HCT116 (cell line): ENCODE measurements around the gene MYCL.

ENCODE experiments used
- EZH2 ChIP-seq: fragments of 200-600 bp; sonication (generic); IDR thresholded peaks from 2 replicates; pipeline ENCODE4 v1.6.1; 2017; ENCODE audit warnings: antibody characterized with exemption, mixed run types
- FOSL1 ChIP-seq: IDR thresholded peaks from 2 replicates; pipeline ENCODE4 v1.6.1; 2012; ENCODE audit warnings: low read depth
- POLR2AphosphoS5 ChIP-seq: IDR thresholded peaks from 2 replicates; pipeline ENCODE4 v1.6.1; 2011; ENCODE audit warnings: mild to moderate bottlenecking, low read depth, low read length, moderate library complexity
- TF ChIP-seq, protein P1 (sequence below), 3 experiments: fragments of 200-600 bp in 1 of 3; sonication (generic) in 1 of 3; IDR thresholded peaks in 2 of 3; conservative IDR thresholded peaks in 1 of 3; 2 replicates each; pipeline ENCODE4 v1.5.1; 2012 to 2017; ENCODE audit warnings: low read depth in 2 of 3, low read length in 2 of 3, antibody characterized with exemption in 1 of 3, borderline replicate concordance in 1 of 3, control low read depth in 1 of 3, mild to moderate bottlenecking in 1 of 3, mixed read lengths in 1 of 3, mixed run types in 1 of 3, moderate library complexity in 1 of 3; ENCODE audit not compliant: insufficient read depth in 1 of 3

DNA sequence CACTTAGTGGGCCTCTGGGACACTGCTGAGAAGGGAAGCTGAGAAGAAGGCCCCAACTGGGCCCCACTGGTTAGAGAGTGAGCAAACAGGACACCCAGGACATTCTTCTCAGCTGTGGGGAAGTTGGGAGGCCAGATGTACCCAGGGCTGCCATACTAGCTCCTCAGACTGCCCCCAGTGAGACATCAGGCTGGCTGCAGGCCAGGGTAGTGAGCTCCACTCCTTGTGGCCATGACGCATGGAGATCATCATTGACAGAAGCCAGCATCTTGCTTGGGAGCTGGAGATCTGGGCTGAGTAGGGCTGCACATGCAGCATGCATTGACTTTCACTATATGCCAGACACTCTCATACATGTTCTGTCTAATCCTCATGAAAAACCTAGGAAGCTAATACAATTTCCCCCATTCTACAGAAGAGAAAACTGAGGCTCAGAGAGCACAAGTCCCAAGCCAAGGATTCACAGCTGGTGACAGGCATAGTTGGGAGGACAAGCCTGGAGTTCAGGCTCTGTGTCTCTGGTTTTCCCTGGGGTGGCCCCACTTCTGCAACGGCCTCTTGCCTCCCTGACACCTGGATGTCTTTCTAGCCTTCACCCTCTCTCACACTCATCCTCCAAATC lies 24.1 kb upstream of the MYCL start:
- no peak for TF ChIP-seq FOSL1
- no peak for TF ChIP-seq EZH2
- TF ChIP-seq, protein P1, sequence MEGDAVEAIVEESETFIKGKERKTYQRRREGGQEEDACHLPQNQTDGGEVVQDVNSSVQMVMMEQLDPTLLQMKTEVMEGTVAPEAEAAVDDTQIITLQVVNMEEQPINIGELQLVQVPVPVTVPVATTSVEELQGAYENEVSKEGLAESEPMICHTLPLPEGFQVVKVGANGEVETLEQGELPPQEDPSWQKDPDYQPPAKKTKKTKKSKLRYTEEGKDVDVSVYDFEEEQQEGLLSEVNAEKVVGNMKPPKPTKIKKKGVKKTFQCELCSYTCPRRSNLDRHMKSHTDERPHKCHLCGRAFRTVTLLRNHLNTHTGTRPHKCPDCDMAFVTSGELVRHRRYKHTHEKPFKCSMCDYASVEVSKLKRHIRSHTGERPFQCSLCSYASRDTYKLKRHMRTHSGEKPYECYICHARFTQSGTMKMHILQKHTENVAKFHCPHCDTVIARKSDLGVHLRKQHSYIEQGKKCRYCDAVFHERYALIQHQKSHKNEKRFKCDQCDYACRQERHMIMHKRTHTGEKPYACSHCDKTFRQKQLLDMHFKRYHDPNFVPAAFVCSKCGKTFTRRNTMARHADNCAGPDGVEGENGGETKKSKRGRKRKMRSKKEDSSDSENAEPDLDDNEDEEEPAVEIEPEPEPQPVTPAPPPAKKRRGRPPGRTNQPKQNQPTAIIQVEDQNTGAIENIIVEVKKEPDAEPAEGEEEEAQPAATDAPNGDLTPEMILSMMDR (IDR thresholded peaks at IDR 0.05 in 2 of 3, conservative IDR thresholded peaks at IDR 0.05 in 1 of 3; ENCODE audit: borderline replicate concordance in 1 of 3, insufficient read depth in 1 of 3, low read depth in 2 of 3, low read length in 2 of 3), result no peak
- TF ChIP-seq POLR2AphosphoS5, result no peak
